Subcutaneous adipose tissue (tissue), 4 donors: ENCODE data around the gene NBL1. TPM values are rescaled to one million over a fixed set of nuclear protein-coding genes. Genes with fewer than 3 reads are reported as not detected.

Experiments
- CTCF ChIP-seq: fragments of 450-650 bp; IDR thresholded peaks from one replicate; pipeline ENCODE4 v1.5.1; 2016; ENCODE audit warnings: low read depth, mild to moderate bottlenecking, control low read depth, antibody characterized with exemption, moderate library complexity
- total RNA-seq, 4 donors: library from RNA; depleted of rRNA; stranded (reverse); fragments of >200 nt; gene quantifications; one replicate each; pipeline ENCODE4 v1.1.0, GENCODE V29; 2016

NBL1 gene
- total RNA-seq, 4 donors from 2014 or later = 16.3 to 80.6 (median 51.2) TPM

DNA sequence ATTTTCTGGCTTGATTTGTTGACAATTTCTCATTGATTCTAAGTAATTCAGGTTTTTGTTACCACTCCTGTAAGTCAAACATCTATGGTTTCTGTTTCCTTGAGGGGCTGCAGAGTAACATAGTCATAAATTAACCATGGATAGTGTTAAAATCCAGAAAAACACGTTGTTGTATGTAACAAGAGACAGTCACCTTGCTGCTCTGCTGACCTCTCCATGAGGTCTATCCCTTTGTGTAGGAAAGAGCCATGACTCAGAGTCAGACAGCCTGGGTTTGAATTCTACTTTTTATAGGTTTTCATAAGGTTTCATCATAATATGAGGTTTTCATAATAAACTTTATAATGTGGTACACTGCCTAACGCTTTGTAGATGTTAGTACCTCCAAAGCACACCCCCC, 27.6 kb upstream of the NBL1 start:
- TF ChIP-seq CTCF = no peak

DNA sequence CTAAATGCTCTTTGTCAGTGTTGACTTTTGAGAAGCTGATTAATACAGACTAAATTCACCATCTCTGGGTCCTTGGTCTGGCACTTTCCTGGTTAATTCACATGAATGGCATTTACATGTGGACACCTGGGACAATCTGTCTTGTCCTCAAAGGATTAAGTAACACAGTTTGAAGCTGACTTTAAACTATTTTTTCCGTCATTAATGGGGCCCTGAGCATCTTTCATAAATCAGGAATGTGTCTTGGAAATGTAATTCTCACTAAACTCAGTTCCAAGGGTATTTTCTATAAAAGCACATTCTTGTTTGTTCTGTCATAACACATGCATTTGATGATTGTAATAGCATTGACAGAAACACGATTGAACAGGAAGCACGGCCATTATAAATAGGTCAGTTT, 26.7 kb upstream of the NBL1 start:
- no peak for TF ChIP-seq CTCF

GRCh38 chr1:19618428-19618827, 25.7 kb upstream of the NBL1 start:
- no peak for TF ChIP-seq CTCF

GRCh38 chr1:19619697-19620384, 24.3 kb upstream of the NBL1 start:
- no peak for TF ChIP-seq CTCF

- TF ChIP-seq CTCF = no peak
Measured at GRCh38 chr1:19620786-19621185, 23.3 kb upstream of the NBL1 start.

DNA sequence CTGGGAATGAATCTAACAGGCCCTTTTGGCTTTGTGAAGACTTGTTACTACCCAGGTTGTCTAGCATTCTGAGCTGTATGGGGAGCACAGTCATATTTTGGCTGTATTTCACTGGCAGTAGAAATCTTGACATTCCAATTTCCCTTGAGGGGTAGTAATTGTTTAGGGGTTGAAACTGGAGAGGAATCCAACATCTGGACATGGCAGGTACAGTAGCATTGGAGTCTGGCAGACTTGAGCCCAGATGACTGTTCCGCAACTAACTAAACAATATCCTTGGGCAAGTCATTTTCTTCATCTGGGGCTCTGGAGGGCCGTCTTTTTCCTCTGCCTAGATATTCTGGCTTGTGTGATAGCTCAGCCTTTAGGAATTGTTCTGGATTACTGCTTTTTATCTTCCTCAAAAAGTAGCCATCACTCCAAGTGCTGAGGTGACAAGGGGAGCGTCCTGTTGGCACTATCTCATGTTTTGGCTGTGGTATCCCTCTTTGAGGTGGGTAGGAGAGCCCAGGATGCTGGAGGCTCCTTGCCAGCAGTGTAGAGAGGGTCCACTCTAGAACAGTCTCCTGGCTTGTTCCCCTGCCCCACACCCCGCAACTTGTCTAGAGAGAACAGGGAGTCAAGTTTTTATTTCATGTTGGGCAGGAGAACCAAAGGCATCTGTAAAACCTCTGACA, 22.7 kb upstream of the NBL1 start:
- TF ChIP-seq CTCF = no peak

- no peak for TF ChIP-seq CTCF
Measured at GRCh38 chr1:19622204-19622603, 21.9 kb upstream of the NBL1 start.
